SK-N-SH (cell line): ENCODE data around the gene C6orf141. TPM values are rescaled to one million over a fixed set of nuclear protein-coding genes. Genes with fewer than 3 reads are reported as not detected.

Experiments used
- CTCF ChIA-PET: fragments of 300-600, 350-600 bp; formaldehyde crosslinking; extraction: SDS; loops from one replicate; lab custom pipeline; 2021; lab: Yijun Ruan, JAX
- POLR2A ChIA-PET: fragments of 350-600 bp; sonication (Branson Sonifier 250); formaldehyde crosslinking; extraction: SDS; loops from one replicate; lab custom pipeline; 2020; ENCODE audit warnings: antibody characterized with exemption, inconsistent platforms; lab: Yijun Ruan, JAX
- DNase-seq: peaks from one replicate; pipeline ENCODE4 v3.0.0; 2012
- H2AFZ ChIP-seq: fragments of 200-600 bp; sonication (generic); 2 replicates; pipeline ENCODE4 v1.8.1; 2016; ENCODE audit warnings: antibody characterized with exemption, mild to moderate bottlenecking, low read depth
- H3F3A ChIP-seq: fragments of 200-600 bp; sonication (generic); replicated peaks from 2 replicates; pipeline ENCODE3; 2016; ENCODE audit warnings: antibody characterized with exemption, mild to moderate bottlenecking; ENCODE audit not compliant: insufficient read depth
- H3K27ac ChIP-seq, 2 experiments: fragments of 200-500 bp in 1 of 2; fragments of 200-600 bp in 1 of 2; sonication (Bioruptor generic) in 1 of 2; sonication (generic), shearing (Covaris generic) in 1 of 2; 2 replicates each; pipeline versions ENCODE4 v1.5.1 to v1.6.1; 2014 to 2016; ENCODE audit warnings: low read depth in 2 of 2, inconsistent platforms in 1 of 2, low read length in 1 of 2, mild to moderate bottlenecking in 1 of 2, mixed read lengths in 1 of 2
- H3K27me3 ChIP-seq: fragments of 200-600 bp; sonication (generic), shearing (Covaris generic); 2 replicates; pipeline ENCODE4 v1.6.1; 2016; ENCODE audit warnings: mixed run types; ENCODE audit not compliant: insufficient read depth
- H3K36me3 ChIP-seq, 2 experiments: fragments of 200-500 bp in 1 of 2; fragments of 200-600 bp in 1 of 2; sonication (Bioruptor generic) in 1 of 2; sonication (generic) in 1 of 2; replicated peaks in 1 of 2; 2 replicates each; pipeline versions ENCODE3 to v1.5.1; 2014 to 2016; ENCODE audit warnings: low read length in 1 of 2, mild to moderate bottlenecking in 1 of 2; ENCODE audit not compliant: insufficient read depth in 2 of 2, control insufficient read depth in 1 of 2
- H3K4me1 ChIP-seq, 2 experiments: fragments of 200-500 bp in 1 of 2; fragments of 200-600 bp in 1 of 2; sonication (Bioruptor generic) in 1 of 2; sonication (generic), shearing (Covaris generic) in 1 of 2; 2 replicates each; pipeline versions ENCODE4 v1.5.1 to v1.6.1; 2014 to 2016; ENCODE audit warnings: low read depth in 1 of 2, low read length in 1 of 2, mixed run types in 1 of 2; ENCODE audit not compliant: insufficient read depth in 2 of 2, control insufficient read depth in 1 of 2
- H3K4me2 ChIP-seq: fragments of 200-600 bp; sonication (generic), shearing (Covaris generic); 2 replicates; pipeline ENCODE4 v1.6.1; 2017; ENCODE audit warnings: mixed run types
- H3K4me3 ChIP-seq, 2 experiments: fragments of 200-500 bp in 1 of 2; fragments of 200-600 bp in 1 of 2; sonication (Bioruptor generic) in 1 of 2; sonication (generic), shearing (Covaris generic) in 1 of 2; 2 replicates each; pipeline versions ENCODE4 v1.5.1 to v1.8.1; 2014 to 2016; ENCODE audit warnings: low read depth in 2 of 2, inconsistent platforms in 1 of 2, low read length in 1 of 2, mild to moderate bottlenecking in 1 of 2, mixed read lengths in 1 of 2, moderate library complexity in 1 of 2
- H3K79me2 ChIP-seq: fragments of 200-600 bp; sonication (generic); 2 replicates; pipeline ENCODE4 v1.8.1; 2017; ENCODE audit warnings: mild to moderate bottlenecking; ENCODE audit not compliant: insufficient read depth
- H3K9ac ChIP-seq: fragments of 200-600 bp; sonication (generic); 2 replicates; pipeline ENCODE4 v1.6.1; 2017; ENCODE audit warnings: mixed run types
- H3K9me2 ChIP-seq: fragments of 200-600 bp; sonication (generic); 2 replicates; pipeline ENCODE4 v1.6.1; 2017; ENCODE audit warnings: mixed run types
- H3K9me3 ChIP-seq: fragments of 200-600 bp; sonication (generic); 2 replicates; pipeline ENCODE4 v1.6.1; 2017; ENCODE audit warnings: mixed run types, mild to moderate bottlenecking, moderate library complexity
- H4K20me1 ChIP-seq: fragments of 200-600 bp; sonication (generic); 2 replicates; pipeline ENCODE4 v1.6.1; 2017; ENCODE audit warnings: mild to moderate bottlenecking, mixed run types; ENCODE audit not compliant: insufficient read depth
- CTCF ChIP-seq: fragments of 200-600 bp; sonication (generic); IDR thresholded peaks from 2 replicates; pipeline ENCODE4 v1.6.1; 2017; ENCODE audit warnings: antibody characterized with exemption, mild to moderate bottlenecking, moderate library complexity
- ELF1 ChIP-seq: IDR thresholded peaks from 2 replicates; pipeline ENCODE4 v1.4.0; 2012
- EZH2phosphoT487 ChIP-seq: fragments of 200-600 bp; sonication (generic); IDR thresholded peaks from 2 replicates; pipeline ENCODE4 v1.6.1; 2017; ENCODE audit warnings: low read depth, mixed run types, mild to moderate bottlenecking, antibody characterized with exemption, moderate library complexity, borderline replicate concordance
- FOSL2 ChIP-seq: IDR thresholded peaks from 2 replicates; pipeline ENCODE4 v1.4.0; 2012; ENCODE audit warnings: low read depth, mild to moderate bottlenecking, moderate library complexity, borderline replicate concordance
- FOXM1 ChIP-seq: IDR thresholded peaks from 2 replicates; pipeline ENCODE4 v1.4.0; 2012; ENCODE audit warnings: low read depth, mild to moderate bottlenecking
- GATA2 ChIP-seq: sonication (generic); formaldehyde crosslinking; IDR thresholded peaks from 2 replicates; pipeline ENCODE4 v1.5.0; 2020; ENCODE audit warnings: mild to moderate bottlenecking, missing genetic modification reagents
- JUND ChIP-seq: IDR thresholded peaks from 2 replicates; pipeline ENCODE4 v1.4.0; 2012
- MXI1 ChIP-seq: IDR thresholded peaks from 2 replicates; pipeline ENCODE4 v1.6.1; 2012; ENCODE audit warnings: mild to moderate bottlenecking, low read depth, low read length, improper control_type of control experiment
- RAD21 ChIP-seq: IDR thresholded peaks from 2 replicates; pipeline ENCODE4 v1.6.1; 2012; ENCODE audit warnings: mild to moderate bottlenecking, low read length
- RCOR1 ChIP-seq: fragments of 150-350 bp; IDR thresholded peaks from 2 replicates; pipeline ENCODE4 v1.6.1; 2017; ENCODE audit warnings: antibody characterized with exemption, low read length
- REST ChIP-seq: IDR thresholded peaks from 2 replicates; pipeline ENCODE4 v1.6.1; 2012; ENCODE audit warnings: mild to moderate bottlenecking, low read depth, low read length, moderate library complexity
- RXRA ChIP-seq: IDR thresholded peaks from 2 replicates; pipeline ENCODE4 v1.4.0; 2012; ENCODE audit warnings: low read depth, mild to moderate bottlenecking, borderline replicate concordance
- TCF12 ChIP-seq: IDR thresholded peaks from 2 replicates; pipeline ENCODE4 v1.4.0; 2012
- ZBTB33 ChIP-seq: IDR thresholded peaks from 2 replicates; pipeline ENCODE4 v1.4.0; 2012; ENCODE audit warnings: low read depth, borderline replicate concordance
- WGBS: methylation state at CpG from one replicate; pipeline ENCODE4 v1.1.6; 2017; ENCODE audit warnings: low lambda C conversion rate; 5-methylcytosine and 5-hydroxymethylcytosine counted together
- polyA plus RNA-seq, 3 experiments: library from polyadenylated mRNA; depleted of rRNA; stranded (reverse); fragments of >200 nt; gene quantifications; 2 replicates each; pipeline ENCODE4 v1.2.3, GENCODE V29; 2012
- TF ChIP-seq, protein P1 (sequence below): fragments of 150-350 bp; IDR thresholded peaks from 2 replicates; pipeline ENCODE4 v1.6.1; 2016; ENCODE audit warnings: mild to moderate bottlenecking, low read depth, low read length
- TF ChIP-seq, protein P2 (sequence below): fragments of 150-350 bp; IDR thresholded peaks from 2 replicates; pipeline ENCODE4 v1.6.1; 2017; ENCODE audit warnings: antibody characterized with exemption, low read length, low read depth, borderline replicate concordance
- TF ChIP-seq, protein P3 (sequence below): IDR thresholded peaks from 2 replicates; pipeline ENCODE4; 2012

Gene C6orf141
- polyA plus RNA-seq, 1 of the 3 experiments (the other 2 are of a cell fraction), result not detected

DNA sequence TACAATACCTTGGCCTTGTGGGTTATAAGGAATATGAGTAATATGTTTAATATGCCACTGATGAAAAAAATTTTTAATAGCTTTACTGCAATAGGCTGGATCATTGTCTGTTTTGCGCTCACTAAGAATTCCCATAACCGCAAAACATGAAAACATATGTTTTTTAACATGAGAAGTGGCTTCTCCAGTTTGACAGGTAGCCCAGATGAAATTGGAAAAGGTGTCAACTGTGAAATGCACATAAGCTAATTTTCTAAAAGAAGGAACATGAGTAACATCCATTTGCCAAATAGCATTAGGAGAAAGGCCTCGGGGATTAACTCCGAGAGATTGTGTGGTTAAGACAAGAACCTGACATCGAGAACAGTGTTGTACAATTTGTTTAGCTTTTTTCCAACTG, 45.8 kb upstream of the C6orf141 start:
- Histone ChIP-seq H2AFZ (no peak overlapping the region), H3K4me1 (no peaks in the 10 kb centered on the region), H4K20me1 (no peaks in the 10 kb centered on the region), H3K27ac (no peak overlapping the region), H3F3A (no peaks in the 10 kb centered on the region), H3K4me3 (no peak overlapping the region)
- WGBS, result 26% methylated on average over 5 of the region's 5 CpGs
- DNase-seq, result no peak
- POLR2A ChIA-PET, result no interaction called here
- CTCF ChIA-PET, result interaction anchor here (0.6 kb wide), 1 partner anchor 9 kb away, joined by 4 read pairs; no protein-coding TSS in a partner anchor
- TF ChIP-seq RAD21, result no peak
- TF ChIP-seq RXRA, result no peak
- no peak for TF ChIP-seq FOXM1
- no peak for TF ChIP-seq GATA2 (CRISPR knock-in tag)
- TF ChIP-seq FOSL2, result no peak
- no peak for TF ChIP-seq TCF12
- TF ChIP-seq, protein P1, sequence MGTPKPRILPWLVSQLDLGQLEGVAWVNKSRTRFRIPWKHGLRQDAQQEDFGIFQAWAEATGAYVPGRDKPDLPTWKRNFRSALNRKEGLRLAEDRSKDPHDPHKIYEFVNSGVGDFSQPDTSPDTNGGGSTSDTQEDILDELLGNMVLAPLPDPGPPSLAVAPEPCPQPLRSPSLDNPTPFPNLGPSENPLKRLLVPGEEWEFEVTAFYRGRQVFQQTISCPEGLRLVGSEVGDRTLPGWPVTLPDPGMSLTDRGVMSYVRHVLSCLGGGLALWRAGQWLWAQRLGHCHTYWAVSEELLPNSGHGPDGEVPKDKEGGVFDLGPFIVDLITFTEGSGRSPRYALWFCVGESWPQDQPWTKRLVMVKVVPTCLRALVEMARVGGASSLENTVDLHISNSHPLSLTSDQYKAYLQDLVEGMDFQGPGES, result no peak
- TF ChIP-seq RCOR1, result no peak
- TF ChIP-seq, protein P2, sequence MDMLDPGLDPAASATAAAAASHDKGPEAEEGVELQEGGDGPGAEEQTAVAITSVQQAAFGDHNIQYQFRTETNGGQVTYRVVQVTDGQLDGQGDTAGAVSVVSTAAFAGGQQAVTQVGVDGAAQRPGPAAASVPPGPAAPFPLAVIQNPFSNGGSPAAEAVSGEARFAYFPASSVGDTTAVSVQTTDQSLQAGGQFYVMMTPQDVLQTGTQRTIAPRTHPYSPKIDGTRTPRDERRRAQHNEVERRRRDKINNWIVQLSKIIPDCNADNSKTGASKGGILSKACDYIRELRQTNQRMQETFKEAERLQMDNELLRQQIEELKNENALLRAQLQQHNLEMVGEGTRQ, result no peak
- no peak for TF ChIP-seq ZBTB33
- no peak for TF ChIP-seq JUND
- TF ChIP-seq, protein P3, sequence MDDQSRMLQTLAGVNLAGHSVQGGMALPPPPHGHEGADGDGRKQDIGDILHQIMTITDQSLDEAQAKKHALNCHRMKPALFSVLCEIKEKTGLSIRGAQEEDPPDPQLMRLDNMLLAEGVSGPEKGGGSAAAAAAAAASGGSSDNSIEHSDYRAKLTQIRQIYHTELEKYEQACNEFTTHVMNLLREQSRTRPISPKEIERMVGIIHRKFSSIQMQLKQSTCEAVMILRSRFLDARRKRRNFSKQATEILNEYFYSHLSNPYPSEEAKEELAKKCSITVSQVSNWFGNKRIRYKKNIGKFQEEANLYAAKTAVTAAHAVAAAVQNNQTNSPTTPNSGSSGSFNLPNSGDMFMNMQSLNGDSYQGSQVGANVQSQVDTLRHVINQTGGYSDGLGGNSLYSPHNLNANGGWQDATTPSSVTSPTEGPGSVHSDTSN, result no peak
- no peak for TF ChIP-seq REST
- no peak for TF ChIP-seq MXI1
- no peak for TF ChIP-seq ELF1
- TF ChIP-seq EZH2phosphoT487, result no peak
- no peak for TF ChIP-seq CTCF
- TF ChIP-seq, all 33 proteins: peak for 0
- Histone ChIP-seq H3K9me3 (no peaks in the 10 kb centered on the region), H3K79me2 (no peaks in the 10 kb centered on the region), H3K9me2 (no peaks in the 10 kb centered on the region), H3K9ac (no peak overlapping the region), H3K27me3 (no peaks in the 10 kb centered on the region), H3K4me2 (no peak overlapping the region), H3K36me3 (no peaks in the 10 kb centered on the region)
